Inflammatory macrophage treated with lipopolysaccharide for 1 hour (primary cell): Measurements from ENCODE around the gene OR5K4.

Source experiments
- DNase-seq, 2 donors: peaks; one replicate each; pipeline ENCODE4 v3.0.0-alpha.2; 2020 to 2022

The OR5K4 gene

GRCh38 chr3:98353554-98353953 lies at the start of gene OR5K4:
OR5K4 (plus strand) TSS chr3:98353854; CDS start chr3:98353854, 0 bp downstream.
- no peak for DNase-seq

GRCh38 chr3:98322101-98322500 lies 31.6 kb upstream of the OR5K4 start:
- DNase-seq, result no peak

- DNase-seq, result no peak
Observed at GRCh38 chr3:98322686-98323085, 31.0 kb upstream of the OR5K4 start.

GRCh38 chr3:98323425-98323824 lies 30.2 kb upstream of the OR5K4 start:
- DNase-seq, result no peak

- no peak for DNase-seq
Observed at GRCh38 chr3:98325055-98325454, 28.6 kb upstream of the OR5K4 start.

GRCh38 chr3:98326105-98326893 lies 27.4 kb upstream of the OR5K4 start:
- no peak for DNase-seq

- no peak for DNase-seq
Observed at GRCh38 chr3:98326945-98327344, 26.7 kb upstream of the OR5K4 start.

- no peak for DNase-seq
Observed at GRCh38 chr3:98328933-98329332, 24.7 kb upstream of the OR5K4 start.

GRCh38 chr3:98329392-98330124 lies 24.1 kb upstream of the OR5K4 start:
- peak; percentile 29 to 77 for DNase-seq

GRCh38 chr3:98331329-98331728 lies 22.3 kb upstream of the OR5K4 start:
- no peak for DNase-seq

- no peak for DNase-seq
Observed at GRCh38 chr3:98333989-98334606, 19.6 kb upstream of the OR5K4 start.

- DNase-seq, result no peak
Observed at GRCh38 chr3:98339031-98339430, 14.6 kb upstream of the OR5K4 start.

- no peak for DNase-seq
Observed at GRCh38 chr3:98341758-98342157, 11.9 kb upstream of the OR5K4 start.

GRCh38 chr3:98343647-98344507 lies 9.8 kb upstream of the OR5K4 start:
- DNase-seq, result peak; percentile 16 to 80

GRCh38 chr3:98350082-98350481 lies 3.6 kb upstream of the OR5K4 start:
- no peak for DNase-seq

GRCh38 chr3:98359250-98359649 lies 5.6 kb downstream of the OR5K4 start:
- DNase-seq, result no peak

- DNase-seq, result no peak
Observed at GRCh38 chr3:98359993-98360675, 6.5 kb downstream of the OR5K4 start.

- no peak for DNase-seq
Observed at GRCh38 chr3:98360681-98361080, 7.0 kb downstream of the OR5K4 start.

- DNase-seq, result no peak
Observed at GRCh38 chr3:98361289-98361688, 7.6 kb downstream of the OR5K4 start.

- no peak for DNase-seq
Observed at GRCh38 chr3:98367464-98368246, 14.0 kb downstream of the OR5K4 start.

GRCh38 chr3:98371186-98371585 lies 17.5 kb downstream of the OR5K4 start:
- DNase-seq, result no peak
